Activated T-helper 17 cell treated with anti-CD3 and anti-CD28 coated beads, Interleukin-2, amount 50 U/mL, for 72 hours (primary cell): ENCODE data around the gene CHAC2. TPM values are rescaled to one million over a fixed set of nuclear protein-coding genes. Genes with fewer than 3 reads are reported as not detected.

Experiments used
- total RNA-seq, 2 donors: library from RNA; stranded (reverse); gene quantifications; one replicate each; pipeline ENCODE4 v1.2.3, GENCODE V29; 2022

CHAC2 gene
- total RNA-seq, 2 donors from 2014 or later, result 3.3 to 17.7 TPM

Other genes starting within 250 kb of the CHAC2 start
- gene ASB3, start 19.1 kb downstream of the CHAC2 start, total RNA-seq, result 10 to 100 TPM; 27.6 to 28.8 TPM
- gene ERLEC1, start 19.2 kb downstream of the CHAC2 start, total RNA-seq, result 10 to 100 TPM; 14.6 to 23.5 TPM
- gene GPR75, start 92.2 kb downstream of the CHAC2 start, total RNA-seq, result 1 to 10 TPM; 1.1 to 3.2 TPM
- gene PSME4, start 203.2 kb downstream of the CHAC2 start, total RNA-seq, result 10 to 100 TPM; 30.9 to 47.9 TPM